Hematopoietic multipotent progenitor cell treated with erythropoietin and hydrocortisone succinate and interleukin-3 and kit ligand, for 17 days (in vitro differentiated cells): ENCODE results near the gene UBASH3A.
"Not testable (repeated sequence)": the region's sequence is repeated elsewhere in the genome, so short reads cannot be mapped to it uniquely, and the experiment has no call there.

ENCODE experiments used
- DNase-seq: peaks from one replicate; pipeline ENCODE4 v3.0.0-alpha.2; 2015; ENCODE audit warnings: low spot score

Gene UBASH3A

DNA sequence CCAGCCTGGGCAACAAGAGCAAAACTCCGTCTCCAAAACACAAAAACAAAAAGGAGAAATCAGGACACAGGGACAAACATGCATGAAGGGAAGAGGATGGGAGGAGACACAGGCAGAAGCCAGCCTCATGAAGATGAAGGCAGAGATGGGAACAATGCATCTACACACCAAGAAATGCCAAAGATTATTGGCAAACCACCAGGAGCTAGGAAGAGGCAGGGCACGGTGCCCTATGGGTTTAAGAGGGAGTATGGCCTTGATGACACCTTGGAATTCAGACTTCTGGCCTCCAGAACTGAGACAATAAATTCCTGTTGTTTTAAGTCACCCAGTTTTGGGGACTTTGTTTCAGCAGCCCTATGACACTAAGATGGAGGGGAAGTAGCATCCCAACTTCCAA lies 13.0 kb upstream of the UBASH3A start:
- no peak for DNase-seq

DNA sequence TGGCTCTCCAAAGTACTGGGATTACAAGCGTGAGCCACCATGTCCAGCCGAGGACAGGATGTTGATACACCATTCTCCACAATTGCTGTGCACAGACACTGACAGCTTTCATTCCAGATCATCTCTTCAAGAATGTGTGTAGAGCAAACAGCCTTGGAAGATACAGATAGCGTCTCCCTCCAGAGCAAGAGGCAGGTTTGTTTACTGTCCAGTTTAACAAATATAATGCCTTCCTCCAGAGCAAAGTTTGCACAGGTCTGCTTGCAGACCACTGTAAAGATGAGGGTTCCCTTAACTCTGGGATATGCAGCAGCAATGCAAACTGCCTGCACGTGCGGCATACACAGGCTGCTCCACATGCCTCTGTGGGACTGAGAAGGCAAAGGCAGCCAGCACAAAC lies 12.4 kb upstream of the UBASH3A start:
- no peak for DNase-seq

DNA sequence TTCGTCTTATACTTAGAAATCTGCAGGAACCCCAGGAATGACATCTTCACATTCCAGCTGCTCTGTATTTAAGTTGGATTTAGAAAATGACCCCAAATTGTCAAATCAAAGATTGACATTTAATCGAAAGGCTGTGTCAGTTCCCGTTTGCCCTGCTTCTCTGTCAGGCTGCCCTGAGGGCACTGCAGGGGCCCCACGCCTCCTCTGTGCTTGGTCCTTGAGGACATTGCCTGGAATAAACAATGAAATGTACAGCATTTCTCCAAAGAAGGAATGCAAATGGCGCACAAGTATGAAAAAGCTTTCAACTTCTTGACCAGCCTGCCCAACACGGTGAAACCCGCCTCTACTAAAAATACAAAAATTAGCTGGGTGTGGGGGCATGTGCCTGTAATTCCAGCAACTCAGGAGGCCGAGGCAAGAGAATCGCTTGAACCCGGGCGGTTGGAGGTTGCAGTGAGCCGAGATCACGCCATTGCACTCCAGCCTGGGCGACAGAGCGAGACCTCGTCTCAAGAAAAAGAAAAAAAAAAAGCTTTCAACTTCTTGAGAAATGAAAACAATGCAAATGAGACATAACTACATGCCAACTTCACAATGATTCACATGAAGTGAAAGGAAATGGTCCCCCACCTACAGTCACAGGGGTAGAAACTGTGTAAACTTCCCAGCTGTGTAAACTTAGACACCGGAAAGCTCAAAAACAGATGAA lies 10.8 kb upstream of the UBASH3A start:
- DNase-seq: no peak

DNA sequence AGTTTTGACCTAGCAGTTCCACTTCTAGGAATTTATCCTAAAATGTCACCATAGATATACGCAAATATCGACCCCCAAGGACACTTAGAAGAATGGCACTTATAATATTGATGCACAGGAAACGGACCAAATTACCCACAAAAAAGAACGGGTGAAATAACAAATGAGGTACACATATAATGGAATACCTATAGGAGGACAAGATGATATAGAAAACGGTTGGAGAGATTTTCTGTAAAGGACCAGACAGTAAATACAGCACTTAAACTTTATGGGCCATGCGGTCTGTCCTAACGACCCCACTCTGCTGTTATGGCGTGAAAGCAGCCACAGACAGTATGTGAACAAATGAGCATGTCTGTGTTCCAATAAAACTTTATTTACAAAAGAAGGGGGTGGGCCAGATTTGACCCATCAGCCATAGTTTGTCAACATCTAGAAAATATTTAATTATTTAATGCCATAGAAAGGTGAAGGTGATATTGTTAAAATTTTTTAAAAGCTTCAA lies 10.2 kb upstream of the UBASH3A start:
- DNase-seq: no peak

DNA sequence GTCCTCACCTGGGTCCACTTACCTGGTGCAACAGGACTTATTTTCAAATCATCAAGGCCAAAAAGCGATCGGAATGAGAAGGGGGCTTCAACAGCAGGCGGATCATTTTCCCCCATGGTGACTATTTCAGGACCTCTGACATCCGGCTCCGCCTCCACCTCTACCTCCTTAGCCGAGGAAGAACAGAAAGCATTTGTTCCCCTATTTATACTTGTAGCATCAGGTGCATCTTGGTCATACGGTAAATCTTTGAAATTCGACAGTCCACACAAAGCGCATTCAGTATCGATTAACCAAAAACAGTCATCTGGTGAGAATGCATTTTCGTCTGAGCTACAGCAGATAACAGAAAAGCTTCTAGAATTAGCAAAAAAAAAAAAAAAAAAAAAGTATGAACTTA lies 8.4 kb upstream of the UBASH3A start:
- DNase-seq: no peak

DNA sequence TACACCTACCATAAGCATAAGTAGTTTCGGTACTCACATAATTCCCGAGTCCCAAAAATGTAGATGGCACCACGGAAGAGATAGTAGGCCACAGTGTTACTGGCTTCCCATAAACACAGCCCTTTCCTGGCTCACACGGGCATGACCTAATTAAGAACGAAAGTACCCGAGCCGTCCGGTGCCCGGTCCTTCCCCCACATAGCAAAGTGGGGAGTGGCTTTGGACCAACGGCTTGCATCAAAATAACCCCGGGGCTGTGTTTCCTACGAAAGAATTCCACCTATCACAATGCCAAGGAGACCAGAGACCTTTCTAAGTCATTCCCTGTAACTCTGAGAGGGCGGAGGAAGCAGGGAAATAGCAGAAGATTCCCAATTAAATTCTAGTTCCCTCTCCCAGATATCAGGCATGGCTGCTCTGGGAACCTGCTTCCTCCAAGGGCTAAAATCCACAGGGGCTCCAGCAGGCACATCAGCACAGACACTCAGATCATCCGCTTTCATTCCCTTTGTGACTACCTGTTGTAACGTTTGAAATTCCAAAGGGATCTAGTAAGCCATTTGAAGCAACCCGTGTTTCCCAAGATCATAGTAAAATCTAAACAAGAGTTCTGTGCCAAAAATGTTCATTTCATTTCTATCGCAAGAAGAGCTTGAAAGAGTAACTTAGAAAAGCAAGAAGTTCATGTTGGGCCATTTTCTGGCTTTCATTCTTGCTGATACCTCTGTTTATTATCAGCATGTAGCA lies 7.6 kb upstream of the UBASH3A start, which contains the start of gene TMPRSS3:
Gene TMPRSS3 (minus strand): TSS at position 148 of the 747 bp plus-strand sequence. CDS start 635 bp downstream, outside the sequence.
- DNase-seq: no peak

DNA sequence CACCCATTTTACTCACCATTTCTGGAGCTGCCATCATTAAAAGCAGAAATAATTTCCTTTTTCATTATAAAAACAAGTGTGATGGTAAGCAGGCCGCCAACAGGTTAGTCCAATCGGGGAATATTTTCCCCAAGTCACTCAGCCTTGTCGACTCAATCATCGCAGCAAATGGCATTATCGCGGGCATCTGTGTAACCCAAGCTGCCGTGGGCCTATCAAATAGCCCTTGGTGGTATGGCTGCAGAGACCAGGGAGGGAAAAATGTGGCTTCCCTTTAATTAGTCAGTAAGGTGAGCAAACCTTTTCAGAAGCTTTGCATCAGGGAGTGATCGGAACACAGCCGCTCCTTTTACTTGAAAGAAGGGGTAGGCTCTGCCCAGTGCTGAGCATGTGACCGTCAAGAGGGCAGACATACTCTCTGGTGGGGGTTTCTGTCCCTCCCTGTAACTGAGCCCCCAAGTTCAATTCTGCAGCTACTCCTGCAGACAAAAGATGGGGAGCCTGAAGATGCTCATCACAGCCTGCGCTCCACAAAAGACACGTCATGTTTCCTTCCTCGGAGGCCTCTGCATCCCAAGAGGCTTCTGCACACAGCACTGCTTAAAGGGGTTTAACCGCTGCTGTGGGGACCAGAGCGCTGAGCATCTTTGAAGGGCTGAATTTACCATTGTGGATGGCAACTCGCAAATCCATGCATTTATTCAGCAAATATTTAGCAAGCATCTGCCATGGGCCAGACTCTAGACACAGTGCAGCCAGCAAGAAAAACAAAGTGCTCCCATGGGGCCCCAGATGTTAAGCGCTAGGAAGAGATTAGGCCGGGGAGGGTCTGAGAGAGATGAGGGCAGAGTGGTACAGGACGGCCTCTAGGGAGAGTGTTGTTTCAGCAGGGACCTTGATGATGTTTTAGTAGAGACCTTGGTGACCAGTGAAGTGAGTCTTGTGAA lies 6.6 kb upstream of the UBASH3A start:
- no peak for DNase-seq

DNA sequence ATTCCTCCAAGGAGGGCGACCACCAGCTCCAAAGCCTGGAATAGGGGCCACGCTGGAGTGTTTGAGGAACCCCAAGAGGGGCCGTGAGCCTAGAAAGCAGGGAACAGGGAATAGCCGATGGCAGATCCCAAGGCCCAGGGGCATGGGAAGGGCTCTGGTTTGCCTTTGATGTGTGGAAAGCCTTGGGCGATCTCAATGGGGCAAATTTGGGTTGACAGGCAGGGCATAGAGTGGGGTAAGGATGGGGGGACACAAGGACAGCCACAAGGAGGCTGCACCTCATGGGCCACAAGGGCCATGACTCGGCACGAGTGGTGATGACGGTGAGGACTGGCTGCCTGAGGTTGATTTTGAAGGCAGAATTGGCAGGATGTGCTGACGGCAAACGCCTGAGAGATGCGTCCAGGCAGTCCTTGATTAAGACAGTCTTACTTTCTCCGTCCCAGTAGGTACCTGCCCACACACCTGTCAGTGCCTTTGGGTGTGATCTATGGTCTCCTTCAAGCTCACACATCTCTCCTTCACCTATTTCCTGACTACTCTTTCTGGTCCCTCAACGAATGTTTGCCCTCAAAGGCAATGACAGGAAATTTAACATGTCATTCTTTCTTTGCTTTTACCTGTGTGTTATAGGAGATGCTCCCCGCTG lies 5.8 kb upstream of the UBASH3A start:
- no peak for DNase-seq

DNA sequence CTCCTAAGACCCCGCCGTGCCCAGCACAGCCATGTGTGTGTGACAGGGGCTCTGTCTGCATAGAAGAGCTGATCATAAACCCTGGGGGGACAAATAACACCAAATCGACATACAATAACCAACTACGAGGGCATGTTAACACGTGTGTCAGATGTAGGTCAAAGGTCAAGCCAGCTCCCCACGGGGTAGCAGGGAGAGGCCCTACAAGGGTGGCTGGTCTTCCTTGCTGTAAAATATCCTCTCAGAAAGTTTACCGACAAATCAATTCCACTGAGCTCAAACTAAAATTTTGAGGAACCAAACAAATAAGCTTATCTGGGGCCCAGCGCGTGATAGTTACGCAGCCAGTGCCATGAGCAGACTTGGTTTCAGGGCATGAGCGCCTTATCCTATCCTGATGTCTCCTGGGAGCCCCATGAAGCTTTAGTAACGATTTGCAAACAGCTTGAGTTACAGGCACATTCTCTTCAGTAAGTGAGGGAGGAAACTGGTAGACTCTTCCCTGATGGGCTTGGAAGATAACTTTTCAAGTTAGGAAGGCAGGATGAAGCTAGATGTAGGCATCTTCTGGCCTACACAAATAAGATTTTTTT lies 5.2 kb upstream of the UBASH3A start:
- no peak for DNase-seq

DNA sequence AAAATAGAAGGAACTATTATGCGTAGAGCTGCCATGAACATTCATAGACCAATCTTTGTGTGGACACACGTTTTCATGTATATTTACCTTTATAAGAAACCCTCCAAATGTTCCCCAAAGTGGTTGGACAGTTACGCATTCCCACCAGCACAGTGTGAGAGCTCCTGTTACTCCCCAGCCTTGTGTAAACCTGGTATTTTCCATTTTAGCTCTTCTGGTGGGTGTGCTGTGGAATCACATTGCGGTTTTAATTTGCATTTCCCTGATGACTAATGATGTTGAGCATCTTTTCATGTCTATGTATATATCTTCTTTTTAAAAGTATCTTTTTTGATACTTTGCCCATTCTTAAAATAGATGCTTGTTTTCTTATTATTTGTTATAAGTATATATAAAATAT lies 3.2 kb upstream of the UBASH3A start:
- no peak for DNase-seq

DNA sequence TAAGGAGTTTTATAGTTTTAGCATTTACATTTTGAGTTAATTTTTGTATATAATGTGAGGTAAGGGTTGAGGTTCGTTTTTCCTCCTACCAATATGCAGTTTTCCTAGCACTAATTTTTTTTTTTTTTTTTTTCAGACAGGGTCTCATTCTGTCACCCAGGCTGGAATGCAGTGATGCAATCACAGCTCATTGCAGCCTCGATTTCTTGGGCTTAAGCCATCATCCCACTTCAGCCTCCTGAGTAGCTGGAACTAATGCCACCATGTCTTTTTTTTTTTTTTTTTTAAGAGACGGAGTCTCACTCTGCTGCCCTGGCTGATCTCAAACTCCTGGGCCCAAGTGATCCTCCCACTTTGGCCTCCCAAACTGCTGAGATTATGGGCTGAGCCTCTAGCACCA lies 2.5 kb upstream of the UBASH3A start:
- DNase-seq: no peak

DNA sequence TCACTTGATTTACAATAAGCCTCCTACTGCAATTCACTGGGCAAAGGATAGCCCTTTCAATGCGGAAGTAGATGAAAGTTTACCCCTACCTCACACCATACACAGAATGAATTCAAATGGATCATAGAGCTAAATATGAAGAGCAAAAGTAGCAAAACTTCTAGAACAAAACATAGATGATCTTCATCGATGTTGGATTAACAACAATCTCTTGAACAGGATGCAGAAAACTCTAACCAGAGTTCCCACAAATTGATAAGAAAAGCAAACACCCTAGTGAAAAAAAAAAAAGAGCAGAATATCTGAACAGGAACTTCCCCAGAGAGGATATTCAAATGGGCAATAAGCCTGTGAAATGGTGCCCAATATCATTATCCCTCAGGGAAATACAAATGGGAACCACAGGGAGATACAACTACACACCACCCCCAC lies 1.9 kb upstream of the UBASH3A start:
- DNase-seq: no peak

DNA sequence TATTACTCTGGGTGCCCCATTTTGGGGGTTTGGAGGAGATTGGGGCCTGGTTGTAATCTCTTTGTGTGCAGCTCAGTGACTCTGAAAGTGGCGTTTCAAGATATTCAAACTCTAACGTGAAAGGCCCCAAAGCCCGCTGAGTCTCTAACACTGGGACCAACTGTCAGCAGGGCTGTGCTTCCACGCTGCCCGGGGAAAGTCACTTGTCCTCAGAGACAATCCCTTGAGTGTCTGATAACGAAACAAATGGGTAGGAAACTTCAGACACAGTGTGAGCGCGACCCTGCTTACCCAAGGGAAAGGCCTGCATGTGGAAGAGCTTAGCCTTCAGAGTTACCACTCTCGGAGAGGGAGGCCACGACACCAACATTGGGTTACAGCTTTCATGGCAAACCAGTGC lies 837 bp downstream of the UBASH3A start:
- no peak for DNase-seq

DNA sequence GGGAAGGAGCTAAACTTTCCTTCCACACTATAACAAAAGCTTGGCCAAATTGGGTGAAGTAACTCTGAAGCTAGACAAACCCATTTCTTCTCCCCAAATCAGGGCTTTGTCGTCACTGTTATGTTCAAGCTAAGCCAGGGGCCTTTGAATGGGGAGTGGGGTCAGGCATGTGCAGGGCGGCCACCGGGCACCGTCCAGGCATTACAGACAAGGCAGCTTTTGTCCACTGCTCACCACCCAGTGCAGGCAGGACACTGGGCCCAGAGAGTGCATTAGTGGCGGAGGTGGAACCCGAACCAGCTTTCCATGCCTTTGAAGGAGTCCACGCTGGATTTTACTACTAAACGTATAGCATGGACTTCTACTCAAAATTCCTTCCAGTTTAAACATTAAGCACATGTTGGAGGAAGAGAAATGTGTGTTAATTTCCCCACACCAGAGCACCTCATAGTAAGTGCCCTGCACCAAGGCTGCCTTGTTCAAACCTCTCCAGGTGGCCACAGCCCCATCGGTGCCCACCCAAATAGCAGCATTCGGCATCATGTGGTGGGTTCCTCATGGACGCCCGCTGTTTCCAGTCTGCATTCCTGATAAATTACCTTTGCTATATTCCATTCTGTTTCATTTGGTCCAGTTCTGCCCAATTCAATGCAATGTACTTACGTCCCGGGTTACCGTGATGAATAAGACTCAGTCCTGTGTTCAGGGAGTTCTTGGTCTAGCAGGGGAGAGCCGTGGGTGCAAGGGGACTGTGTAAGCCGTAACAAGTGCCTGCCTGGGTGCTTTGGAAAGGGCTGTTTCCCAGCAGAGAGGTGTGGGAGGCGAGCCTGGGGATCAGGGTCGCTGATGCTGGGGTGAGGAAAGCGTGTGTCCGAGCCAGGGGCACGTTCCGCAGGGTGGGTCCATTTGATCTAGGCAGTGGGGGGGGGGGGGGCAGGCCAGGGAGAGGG lies 1.6 kb downstream of the UBASH3A start:
- no peak for DNase-seq

DNA sequence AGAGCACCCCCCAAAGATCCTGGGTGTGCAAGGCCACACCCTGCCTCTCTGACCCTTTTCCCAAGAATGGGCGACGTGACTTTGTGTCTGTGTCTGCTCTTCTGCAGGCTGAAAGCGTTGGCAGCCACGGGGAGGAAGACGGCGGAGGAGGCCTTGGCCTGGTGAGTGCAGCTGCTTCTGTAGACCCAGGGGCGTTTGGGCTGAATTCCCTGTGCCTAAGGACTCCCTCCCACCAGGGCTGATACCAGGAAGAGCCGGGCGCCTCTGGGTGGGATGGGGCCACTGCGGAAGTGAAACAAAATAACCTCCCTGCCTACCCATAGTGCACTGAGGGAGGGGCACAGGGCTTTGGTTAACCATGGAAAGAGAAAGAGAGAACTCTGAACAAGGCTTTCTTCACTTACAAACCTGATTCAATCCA lies 2.5 kb downstream of the UBASH3A start:
- no peak for DNase-seq

DNA sequence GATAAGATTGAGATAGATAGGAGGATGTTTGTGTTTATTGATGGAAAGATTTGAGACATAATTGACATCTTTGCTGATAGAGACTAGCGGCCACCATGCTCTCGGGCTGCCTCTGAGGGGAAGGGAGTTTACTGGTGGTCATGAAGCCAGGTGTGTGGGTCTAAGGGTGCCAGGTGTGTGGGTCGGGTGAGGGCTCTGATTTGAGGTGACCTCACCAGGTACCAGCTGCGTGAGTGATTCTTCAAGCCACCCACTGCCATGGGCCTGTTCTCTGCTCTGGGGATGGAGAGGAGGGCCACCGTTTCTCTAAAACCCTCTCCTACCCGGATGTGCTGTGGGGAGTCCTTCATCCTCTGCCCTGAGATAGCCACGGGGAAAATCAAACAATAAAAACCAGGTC lies 3.2 kb downstream of the UBASH3A start:
- no peak for DNase-seq

DNA sequence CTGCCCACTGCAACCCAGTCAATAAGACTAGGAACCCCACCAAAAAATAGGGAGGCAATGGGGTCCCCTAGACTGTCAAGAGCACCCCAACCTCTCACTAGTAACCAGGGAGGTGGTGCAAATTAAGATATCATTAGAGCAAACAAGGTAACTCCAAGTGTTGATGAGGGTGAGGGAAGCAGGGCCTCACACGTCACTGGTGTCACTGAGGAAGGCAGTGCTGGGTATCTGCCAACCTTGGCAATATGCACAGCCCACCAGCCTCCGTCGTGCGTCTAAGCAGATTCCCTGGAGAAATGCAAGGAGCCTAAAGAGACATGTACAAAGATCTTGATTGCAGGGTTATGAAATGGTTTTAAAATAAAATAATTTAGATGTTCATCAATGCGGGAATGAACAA lies 3.8 kb downstream of the UBASH3A start:
- no peak for DNase-seq

DNA sequence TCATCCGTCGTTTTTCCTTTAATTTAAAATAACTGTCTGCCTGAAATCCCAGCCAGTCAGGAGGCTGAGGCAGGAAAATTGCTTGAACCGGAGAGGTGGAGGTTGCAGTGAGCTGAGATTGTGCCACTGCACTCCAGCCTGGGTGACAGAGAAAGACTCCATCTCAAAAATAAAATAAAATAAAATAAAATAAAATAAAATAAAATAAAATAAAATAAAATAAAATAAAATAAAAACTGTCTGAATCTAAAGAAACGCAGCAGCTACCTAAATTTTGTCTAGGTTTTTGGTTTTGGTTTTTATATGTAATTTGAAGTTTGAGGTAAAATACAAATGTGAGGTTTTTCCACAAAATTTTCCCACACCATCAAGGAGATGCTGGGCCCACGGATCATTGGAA lies 5.0 kb downstream of the UBASH3A start:
- not testable (repeated sequence) for DNase-seq

DNA sequence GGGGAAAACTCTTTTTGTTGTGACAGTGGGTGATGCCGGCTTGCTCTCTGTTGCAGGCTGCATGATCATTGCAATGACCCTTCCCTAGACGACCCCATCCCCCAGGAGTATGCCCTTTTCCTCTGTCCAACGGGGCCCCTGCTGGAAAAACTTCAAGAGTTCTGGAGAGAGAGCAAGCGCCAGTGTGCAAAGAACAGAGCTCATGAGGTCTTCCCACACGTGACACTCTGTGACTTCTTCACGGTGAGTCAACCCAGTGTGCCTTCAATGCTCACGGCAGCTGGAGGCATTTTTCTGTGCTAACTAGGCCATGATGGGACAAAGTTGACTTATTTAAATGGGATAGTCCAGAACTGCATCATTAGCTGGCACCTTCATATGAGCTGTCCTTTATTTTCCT lies 5.7 kb downstream of the UBASH3A start:
- no peak for DNase-seq

DNA sequence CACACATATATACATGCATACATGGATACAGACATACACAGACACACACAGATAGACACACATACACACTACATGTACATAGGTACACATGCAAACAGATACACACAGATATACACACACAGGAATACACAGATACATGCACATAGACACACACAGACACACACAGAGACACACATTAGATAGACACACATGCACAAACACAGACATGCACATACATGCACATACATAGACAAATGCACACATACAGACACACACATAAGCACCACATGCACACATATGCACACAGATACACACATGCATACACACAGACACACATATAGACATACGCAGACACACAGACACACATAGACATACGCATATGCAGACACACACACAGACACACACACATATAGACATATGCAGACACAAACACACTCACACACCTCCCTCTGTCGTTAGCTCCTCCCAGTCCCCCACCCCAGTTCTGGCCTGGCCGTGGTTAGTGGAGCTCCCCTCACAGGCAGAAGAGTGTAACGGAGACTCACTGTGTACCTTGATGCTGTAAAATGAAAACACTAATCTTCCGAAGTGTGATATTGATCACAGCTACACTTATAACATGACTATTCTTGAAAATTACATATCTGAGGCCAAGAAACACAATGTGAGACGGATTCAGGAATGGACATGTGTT lies 7.6 kb downstream of the UBASH3A start:
- no peak for DNase-seq
